Measurements from ENCODE around the gene MGAM2. TPM values are rescaled to one million over a fixed set of nuclear protein-coding genes. Genes with fewer than 3 reads are reported as not detected.

Gene MGAM2
- total and polyA plus RNA-seq, 7 experiments from 2014 or later: 0.10 TPM; not detected in 6

DNA sequence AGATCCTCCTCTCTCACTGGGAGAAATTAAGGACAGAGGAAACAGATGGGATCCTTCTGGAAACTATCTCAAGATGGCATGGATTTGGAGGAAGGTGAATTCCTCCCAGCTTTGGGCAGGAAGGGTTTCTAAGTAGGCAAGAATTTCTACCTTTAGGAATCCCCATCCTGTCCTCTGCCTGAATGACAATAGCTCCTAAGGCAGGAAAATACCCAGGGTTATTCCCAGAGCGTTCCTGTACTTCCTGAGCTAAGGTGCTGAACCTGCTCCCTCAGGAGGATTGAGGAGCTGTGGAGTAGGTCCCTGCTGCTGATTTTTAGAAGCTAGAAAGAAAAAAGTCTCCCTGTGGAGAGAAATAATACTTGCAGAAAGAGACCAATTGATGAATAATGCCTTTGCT lies 568 bp downstream of the MGAM2 start:
- Histone ChIP-seq H3K27me3 (ENCODE audit: control insufficient read depth in 2 of 2, insufficient read depth in 2 of 2, low read length in 2 of 2) (no peaks in the 10 kb centered on the region), H3K27ac (ENCODE audit: low read depth, low read length) (no peak overlapping the region), H3K4me3 (ENCODE audit: low read length) (no peak overlapping the region), H3K9me3 (ENCODE audit: control insufficient read depth in 2 of 3, low read length in 3 of 3) (no peaks in the 10 kb centered on the region), H3K36me3 (ENCODE audit: control insufficient read depth in 2 of 3, insufficient read depth in 3 of 3, low read length in 3 of 3) (no peaks in the 10 kb centered on the region), H3K4me1 (ENCODE audit: control insufficient read depth in 2 of 2, insufficient read depth in 2 of 2, low read length in 2 of 2) (no peaks in the 10 kb centered on the region)
- intact Hi-C loops (cut with micrococcal nuclease): no loop called here
- CTCF ChIA-PET: no interaction called here
- Mint-ChIP-seq H3K4me3 (no peak overlapping the region), H3K9me3 (no peaks in the 10 kb centered on the region), H3K27me3 (peaks cover 2 to 26% (median 20%) of the 10 kb centered on the region in 5 donors), H3K36me3 (no peaks in the 10 kb centered on the region), H3K27ac (no peak overlapping the region), H3K4me1 (peaks cover 0 to 3% (median 0%) of the 10 kb centered on the region in 7 donors)
- no peak for DNase-seq
- POLR2A ChIA-PET: no interaction called here
- no peak for ATAC-seq

DNA sequence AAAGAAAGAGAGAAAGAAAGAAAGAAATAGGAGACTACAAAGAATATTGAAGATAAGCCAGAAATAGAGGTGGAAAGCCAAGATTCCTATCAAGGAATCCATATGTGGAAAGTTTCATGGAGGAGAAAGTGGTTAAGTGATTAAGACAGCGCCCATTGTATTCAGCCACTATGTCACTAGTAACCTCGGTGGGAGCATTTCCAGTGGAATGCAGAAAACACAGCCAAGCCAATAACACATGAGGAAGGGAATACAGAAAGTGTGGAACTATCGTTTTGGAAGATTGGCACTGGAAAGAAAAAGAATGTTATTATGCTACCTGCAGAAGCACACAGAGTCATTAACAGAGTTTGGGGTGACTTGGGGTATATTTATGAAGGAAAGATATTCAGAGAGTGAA lies 2.7 kb downstream of the MGAM2 start:
- ATAC-seq: no peak
- no peaks in the 10 kb centered on the region for H3K9me3 Mint-ChIP-seq
- DNase-seq: no peak
- CTCF ChIA-PET: no interaction called here
- Histone ChIP-seq H3K27ac (ENCODE audit: low read depth, low read length) (no peak overlapping the region), H3K4me3 (ENCODE audit: low read length) (no peak overlapping the region), H3K27me3 (ENCODE audit: control insufficient read depth in 2 of 2, insufficient read depth in 2 of 2, low read length in 2 of 2) (no peaks in the 10 kb centered on the region), H3K36me3 (ENCODE audit: control insufficient read depth in 2 of 3, insufficient read depth in 3 of 3, low read length in 3 of 3) (no peaks in the 10 kb centered on the region), H3K4me1 (ENCODE audit: control insufficient read depth in 2 of 2, insufficient read depth in 2 of 2, low read length in 2 of 2) (no peaks in the 10 kb centered on the region), H3K9me3 (ENCODE audit: control insufficient read depth in 2 of 3, low read length in 3 of 3) (no peaks in the 10 kb centered on the region)
- POLR2A ChIA-PET: no interaction called here
- H3K36me3 Mint-ChIP-seq: no peaks in the 10 kb centered on the region
- peaks cover 0 to 3% (median 0%) of the 10 kb centered on the region in 7 donors for H3K4me1 Mint-ChIP-seq
- peaks cover 2 to 18% (median 16%) of the 10 kb centered on the region in 5 donors for H3K27me3 Mint-ChIP-seq
- no peak overlapping the region for H3K4me3 Mint-ChIP-seq
- no peak overlapping the region for H3K27ac Mint-ChIP-seq
- intact Hi-C loops (cut with micrococcal nuclease): no loop called here

DNA sequence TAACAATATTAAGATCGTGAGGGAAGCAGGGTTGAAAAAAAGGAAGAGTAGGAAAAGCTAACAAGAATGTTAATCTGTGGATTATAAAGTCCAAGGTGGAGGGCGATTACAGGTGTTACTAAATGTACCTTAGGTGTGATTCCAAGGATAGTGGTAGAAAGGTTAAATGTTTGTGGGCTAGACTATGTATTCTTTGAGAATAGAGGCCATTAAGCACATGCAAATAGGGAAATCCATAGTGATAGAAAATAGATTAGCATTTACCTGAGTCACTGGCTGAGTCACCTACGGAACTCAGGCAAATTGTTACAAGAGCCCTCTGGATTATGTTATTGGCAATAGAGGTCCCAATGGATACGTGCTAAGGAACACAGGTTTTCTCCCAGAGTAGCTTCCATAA lies 9.0 kb downstream of the MGAM2 start:
- H3K4me1 Mint-ChIP-seq: no peaks in the 10 kb centered on the region
- H3K9me3 Mint-ChIP-seq: no peaks in the 10 kb centered on the region
- intact Hi-C loops (cut with micrococcal nuclease): no loop called here
- Histone ChIP-seq H3K9me3 (ENCODE audit: control insufficient read depth in 2 of 3, low read length in 3 of 3) (no peaks in the 10 kb centered on the region), H3K36me3 (ENCODE audit: control insufficient read depth in 2 of 3, insufficient read depth in 3 of 3, low read length in 3 of 3) (no peaks in the 10 kb centered on the region), H3K4me3 (ENCODE audit: low read length) (no peak overlapping the region), H3K4me1 (ENCODE audit: control insufficient read depth in 2 of 2, insufficient read depth in 2 of 2, low read length in 2 of 2) (no peaks in the 10 kb centered on the region), H3K27ac (ENCODE audit: low read depth, low read length) (no peak overlapping the region), H3K27me3 (ENCODE audit: control insufficient read depth in 2 of 2, insufficient read depth in 2 of 2, low read length in 2 of 2) (no peaks in the 10 kb centered on the region)
- DNase-seq (no peak), ATAC-seq (no peak)
- POLR2A ChIA-PET: no interaction called here
- H3K27me3 Mint-ChIP-seq: peaks cover 0 to 13% (median 3%) of the 10 kb centered on the region in 5 donors
- H3K27ac Mint-ChIP-seq: no peak overlapping the region
- no peaks in the 10 kb centered on the region for H3K36me3 Mint-ChIP-seq
- CTCF ChIA-PET: no interaction called here
- no peak overlapping the region for H3K4me3 Mint-ChIP-seq

DNA sequence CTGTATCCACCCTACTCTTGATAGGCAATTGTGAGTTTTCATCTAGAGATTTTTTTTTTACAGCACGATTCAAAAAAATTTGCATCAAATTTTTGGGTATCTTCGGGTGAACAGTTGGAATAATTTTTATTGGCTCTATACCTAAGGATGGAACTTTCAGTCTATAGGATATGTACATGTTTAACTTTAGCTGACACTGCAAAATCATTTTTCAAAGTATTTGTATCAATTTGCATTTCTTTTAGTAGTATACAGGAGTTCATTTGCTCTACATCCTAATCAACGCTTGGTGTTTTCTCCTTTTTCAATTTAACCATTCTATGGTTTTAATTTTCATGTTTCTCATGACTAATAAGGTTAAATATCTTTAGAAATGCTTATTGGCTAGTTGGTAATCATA lies 11.7 kb downstream of the MGAM2 start:
- no peak overlapping the region for H3K4me3 ChIP-seq (ENCODE audit: low read length)

DNA sequence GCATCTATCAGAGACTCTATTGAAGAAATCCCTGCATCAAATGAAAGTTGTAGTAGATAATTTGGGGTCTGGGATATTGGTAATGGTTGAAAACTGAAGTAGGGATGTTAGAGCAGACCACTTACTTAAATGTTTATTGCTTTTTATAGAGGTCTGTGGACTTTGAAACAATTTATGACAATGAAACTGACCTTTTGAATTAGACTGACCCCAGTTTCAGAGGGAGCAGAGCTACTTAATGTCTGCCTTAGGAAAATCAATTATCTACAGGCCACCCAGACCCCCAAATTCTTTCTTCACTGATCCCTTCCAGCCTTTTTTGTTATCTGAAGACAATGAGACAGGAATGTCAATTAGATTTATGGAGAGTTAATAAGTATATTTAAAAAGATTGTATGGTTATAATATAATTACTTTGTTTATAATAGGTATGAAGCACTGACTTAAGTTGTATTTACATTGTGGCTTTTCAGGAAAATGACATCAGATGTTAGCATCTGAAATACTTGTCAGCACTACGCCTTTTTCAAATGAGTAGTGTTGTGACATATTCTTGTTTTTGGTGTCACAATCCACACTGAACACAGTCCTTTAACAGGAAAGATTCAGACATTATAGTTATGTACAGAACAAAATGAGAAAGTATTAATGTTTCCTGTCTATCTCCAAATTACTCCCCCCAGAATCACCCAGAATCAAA lies 13.9 kb downstream of the MGAM2 start:
- CTCF ChIA-PET: no interaction called here
- intact Hi-C loops (cut with micrococcal nuclease): no loop called here

More for the DNA sequence above, 11.7 kb downstream of the MGAM2 start:
- Mint-ChIP-seq H3K36me3 (peaks cover 0 to 3% (median 0%) of the 10 kb centered on the region in 5 donors), H3K27ac (no peak overlapping the region), H3K4me1 (no peaks in the 10 kb centered on the region), H3K27me3 (peaks cover 0 to 20% (median 4%) of the 10 kb centered on the region in 5 donors), H3K9me3 (peaks cover 0 to 4% (median 0%) of the 10 kb centered on the region in 11 donors), H3K4me3 (no peak overlapping the region)
- ChIA-PET POLR2A (no interaction called here), CTCF (no interaction called here)
- Histone ChIP-seq H3K27me3 (ENCODE audit: control insufficient read depth in 2 of 2, insufficient read depth in 2 of 2, low read length in 2 of 2) (no peaks in the 10 kb centered on the region), H3K4me1 (ENCODE audit: control insufficient read depth in 2 of 2, insufficient read depth in 2 of 2, low read length in 2 of 2) (no peaks in the 10 kb centered on the region), H3K27ac (ENCODE audit: low read depth, low read length) (no peak overlapping the region), H3K9me3 (ENCODE audit: control insufficient read depth in 2 of 3, low read length in 3 of 3) (no peaks in the 10 kb centered on the region), H3K36me3 (ENCODE audit: control insufficient read depth in 2 of 3, insufficient read depth in 3 of 3, low read length in 3 of 3) (no peaks in the 10 kb centered on the region)
- DNase-seq (no peak), ATAC-seq (no peak)
- intact Hi-C loops (cut with micrococcal nuclease): no loop called here

DNA sequence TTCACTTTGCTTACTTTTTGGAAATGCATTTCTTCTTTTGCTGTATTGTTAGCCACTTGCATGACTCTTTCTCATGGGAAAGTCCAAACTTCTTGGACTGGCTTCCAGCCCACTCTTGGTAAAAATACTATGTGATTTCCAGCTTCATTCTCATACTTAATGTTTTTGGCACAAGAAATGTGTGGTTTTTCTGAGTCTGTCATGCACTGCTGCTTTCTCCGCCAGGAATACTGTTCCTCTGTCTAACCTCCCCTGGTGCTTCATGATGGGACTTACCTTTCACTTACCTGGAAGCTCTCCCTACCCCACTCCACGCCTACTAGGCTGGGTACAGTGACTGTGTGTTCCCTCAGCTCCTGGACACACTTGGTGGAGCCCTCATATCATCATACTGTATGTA lies 18.7 kb downstream of the MGAM2 start:
- CTCF ChIA-PET: no interaction called here

More for the DNA sequence above, 13.9 kb downstream of the MGAM2 start:
- Mint-ChIP-seq H3K27ac (no peak overlapping the region), H3K27me3 (peaks cover 2 to 22% (median 4%) of the 10 kb centered on the region in 5 donors), H3K4me3 (no peak overlapping the region), H3K36me3 (peaks cover 0 to 3% (median 0%) of the 10 kb centered on the region in 5 donors), H3K9me3 (peaks cover 0 to 4% (median 0%) of the 10 kb centered on the region in 11 donors), H3K4me1 (no peaks in the 10 kb centered on the region)
- ATAC-seq (no peak), DNase-seq (no peak)
- H3K9me3 ChIP-seq (ENCODE audit: control insufficient read depth in 2 of 3, low read length in 3 of 3): no peaks in the 10 kb centered on the region
- no peaks in the 10 kb centered on the region for H3K36me3 ChIP-seq (ENCODE audit: control insufficient read depth in 2 of 3, insufficient read depth in 3 of 3, low read length in 3 of 3)
- no peak overlapping the region for H3K4me3 ChIP-seq (ENCODE audit: low read length)
- POLR2A ChIA-PET: no interaction called here
- no peaks in the 10 kb centered on the region for H3K27me3 ChIP-seq (ENCODE audit: control insufficient read depth in 2 of 2, insufficient read depth in 2 of 2, low read length in 2 of 2)
- no peak overlapping the region for H3K27ac ChIP-seq (ENCODE audit: low read depth, low read length)
- no peaks in the 10 kb centered on the region for H3K4me1 ChIP-seq (ENCODE audit: control insufficient read depth in 2 of 2, insufficient read depth in 2 of 2, low read length in 2 of 2)

More for the DNA sequence above, 18.7 kb downstream of the MGAM2 start:
- Histone ChIP-seq H3K27ac (ENCODE audit: low read depth, low read length) (no peak overlapping the region), H3K4me1 (ENCODE audit: control insufficient read depth in 2 of 2, insufficient read depth in 2 of 2, low read length in 2 of 2) (no peaks in the 10 kb centered on the region), H3K36me3 (ENCODE audit: control insufficient read depth in 2 of 3, insufficient read depth in 3 of 3, low read length in 3 of 3) (no peaks in the 10 kb centered on the region), H3K9me3 (ENCODE audit: control insufficient read depth in 2 of 3, low read length in 3 of 3) (no peaks in the 10 kb centered on the region), H3K27me3 (ENCODE audit: control insufficient read depth in 2 of 2, insufficient read depth in 2 of 2, low read length in 2 of 2) (no peaks in the 10 kb centered on the region), H3K4me3 (ENCODE audit: low read length) (no peak overlapping the region)
- Mint-ChIP-seq H3K36me3 (peaks cover 0 to 3% (median 0%) of the 10 kb centered on the region in 5 donors), H3K9me3 (peaks cover 0 to 4% (median 0%) of the 10 kb centered on the region in 11 donors), H3K27me3 (peaks cover 0 to 22% (median 4%) of the 10 kb centered on the region in 5 donors), H3K4me3 (no peak overlapping the region), H3K4me1 (no peaks in the 10 kb centered on the region), H3K27ac (no peak overlapping the region)
- POLR2A ChIA-PET: no interaction called here
- no peak for DNase-seq
- intact Hi-C loops (cut with micrococcal nuclease): no loop called here
- no peak for ATAC-seq
